ENCODE data around the gene ZCCHC17.

DNA sequence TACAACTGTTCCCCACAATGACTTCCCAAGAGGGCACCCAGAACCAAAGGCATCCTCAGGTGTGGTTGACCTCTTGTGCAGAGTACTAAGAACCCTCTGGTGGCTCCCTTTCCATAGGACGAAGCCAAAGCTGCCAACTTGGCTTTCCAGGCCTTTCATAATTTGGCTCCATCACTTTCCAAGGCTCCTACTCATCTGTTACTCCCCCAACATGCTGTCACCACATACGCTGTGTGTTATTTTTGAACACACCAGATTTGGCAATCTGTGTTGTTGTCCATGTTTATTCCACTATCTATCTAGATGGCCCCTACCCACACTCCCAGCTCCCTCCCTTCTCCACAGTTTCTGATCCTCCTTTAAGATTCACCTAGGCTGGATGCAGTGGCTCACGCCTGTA lies 47.0 kb upstream of the ZCCHC17 start:
- no peak for TF ChIP-seq POLR2AphosphoS5 (IDR thresholded peaks at IDR 0.05; ENCODE audit: low read depth, low read length)
- TF ChIP-seq POLR2A (IDR thresholded peaks at IDR 0.05; ENCODE audit: low read depth, low read length): no peak
